Measurements from ENCODE around the gene DIS3L. TPM values are rescaled to one million over a fixed set of nuclear protein-coding genes. Genes with fewer than 3 reads are reported as not detected.

The DIS3L gene
- total and polyA plus RNA-seq, 2 of the 4 experiments (the other 2 are of a cell fraction) = 5.1 to 14.5 TPM

DNA sequence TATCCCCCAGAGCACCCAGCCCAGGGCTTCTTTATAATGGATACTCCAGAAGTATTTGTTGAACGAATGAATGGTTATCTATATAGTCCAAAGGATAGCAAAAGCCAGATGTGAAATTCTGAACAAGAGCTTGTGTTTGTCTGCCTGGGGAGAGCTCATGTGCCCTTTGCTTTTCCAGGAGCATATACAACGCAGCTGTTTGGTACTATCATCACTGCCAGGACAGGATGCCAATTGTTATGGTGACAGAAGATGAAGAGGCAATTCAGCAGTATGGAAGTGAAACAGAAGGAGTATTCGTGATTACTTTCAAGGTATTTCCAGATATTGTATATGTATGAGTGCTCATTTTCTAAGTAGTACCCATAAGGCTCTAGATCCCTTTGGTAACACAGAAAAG is 15.2 kb downstream of the DIS3L start:
- dilution Hi-C loops (cut with HindIII; ENCODE audit: low sequenced_read_pairs, unreplicated experiment) (loop anchor here (25.0 kb wide), 1 partner anchor 104 kb away; no protein-coding TSS in a partner anchor), intact Hi-C loops (cut with micrococcal nuclease) (no loop called here), in situ Hi-C loops (cut with MboI; ENCODE audit: low sequenced_read_pairs) (no loop called here)
- Histone ChIP-seq H3K18ac (ENCODE audit: low read depth, low read length) (no peak overlapping the region), H2BK120ac (ENCODE audit: low read depth, low read length) (no peak overlapping the region), H3K4me2 (ENCODE audit: low read depth, low read length) (no peak overlapping the region), H4K91ac (ENCODE audit: insufficient read depth, low read depth, low read length) (no peak overlapping the region), H2BK20ac (ENCODE audit: low read depth, low read length) (no peak overlapping the region), H3K4me1 (ENCODE audit: control insufficient read depth, insufficient read depth, low read length) (no peaks in the 10 kb centered on the region), H2BK15ac (ENCODE audit: low read depth, low read length) (no peak overlapping the region), H2AK9ac (replicated peaks; ENCODE audit: low read depth, low read length, poor library complexity) (no peak overlapping the region), H3K4me3 (ENCODE audit: insufficient read depth, low read depth, low read length) (no peak overlapping the region), H2AFZ (replicated peaks; ENCODE audit: low read length, poor library complexity) (no peak overlapping the region), H3K4ac (ENCODE audit: low read depth, low read length) (no peak overlapping the region), H4K5ac (ENCODE audit: low read depth, low read length) (no peak overlapping the region), H2AK5ac (ENCODE audit: low read depth, low read length) (no peak overlapping the region), H3K36me3 (ENCODE audit: control insufficient read depth, insufficient read depth, low read length) (peaks cover 16% of the 10 kb centered on the region), H4K8ac (ENCODE audit: low read depth in 2 of 2, low read length in 2 of 2) (no peak overlapping the region), H3K27me3 (ENCODE audit: control insufficient read depth, insufficient read depth, low read length) (no peaks in the 10 kb centered on the region), H2BK5ac (ENCODE audit: low read depth, low read length, poor library complexity, severe bottlenecking) (no peak overlapping the region), H3K23ac (ENCODE audit: low read depth, low read length) (no peak overlapping the region), H4K20me1 (ENCODE audit: insufficient read depth, low read length) (no peaks in the 10 kb centered on the region), H3K56ac (ENCODE audit: extremely low read depth, insufficient read depth, low read length) (no peak overlapping the region), H3K9me1 (ENCODE audit: insufficient read depth, low read length) (no peaks in the 10 kb centered on the region; the same call in 1 of the 2 replicates), H3K79me1 (ENCODE audit: low read depth in 1 of 2, low read length in 2 of 2) (no peaks in the 10 kb centered on the region), H3K9me3 (ENCODE audit: control insufficient read depth, insufficient read depth, low read length) (no peaks in the 10 kb centered on the region), H3K27ac (ENCODE audit: insufficient read depth, low read length) (no peak overlapping the region), H3K14ac (replicated peaks; ENCODE audit: low read depth, low read length) (no peak overlapping the region), H3K9ac (ENCODE audit: low read depth, low read length) (no peak overlapping the region)
- WGBS, 2 experiments (ENCODE audit: extremely low coverage in 2 of 2, insufficient read length in 1 of 2) = 100% methylated on average over 1 of the region's 3 CpGs; no CpG with 5 or more reads in 1 of the 2 experiments
- CTCF ChIA-PET = interaction anchor here (0.6 kb wide), 1 partner anchor 21 kb away, joined by 10 read pairs; no protein-coding TSS in a partner anchor
- BruUV-seq (replicated peaks) = no TSS peak
- ATAC-seq (ENCODE audit: low read depth) (no peak), DNase-seq (no peak)
- no peak for TF ChIP-seq USF2 (IDR thresholded peaks at IDR 0.05; ENCODE audit: low read depth, low read length)
- no peak for TF ChIP-seq SMC3 (IDR thresholded peaks at IDR 0.05; ENCODE audit: low read depth, low read length)
- no peak for TF ChIP-seq FOS (IDR thresholded peaks at IDR 0.05; ENCODE audit: low read depth, low read length)
- TF ChIP-seq NFE2L2 (IDR thresholded peaks at IDR 0.05; ENCODE audit: low read depth, low read length) = no peak
- no peak for TF ChIP-seq CEBPB (IDR thresholded peaks at IDR 0.05; ENCODE audit: low read depth, low read length)
- no peak for TF ChIP-seq MAFK (IDR thresholded peaks at IDR 0.05; ENCODE audit: low read depth, low read length)
- TF ChIP-seq POLR2A (IDR thresholded peaks at IDR 0.05; ENCODE audit: low read depth, low read length) = no peak
- TF ChIP-seq RAD21 (IDR thresholded peaks at IDR 0.05; ENCODE audit: low read length) = no peak
- TF ChIP-seq, protein P1, sequence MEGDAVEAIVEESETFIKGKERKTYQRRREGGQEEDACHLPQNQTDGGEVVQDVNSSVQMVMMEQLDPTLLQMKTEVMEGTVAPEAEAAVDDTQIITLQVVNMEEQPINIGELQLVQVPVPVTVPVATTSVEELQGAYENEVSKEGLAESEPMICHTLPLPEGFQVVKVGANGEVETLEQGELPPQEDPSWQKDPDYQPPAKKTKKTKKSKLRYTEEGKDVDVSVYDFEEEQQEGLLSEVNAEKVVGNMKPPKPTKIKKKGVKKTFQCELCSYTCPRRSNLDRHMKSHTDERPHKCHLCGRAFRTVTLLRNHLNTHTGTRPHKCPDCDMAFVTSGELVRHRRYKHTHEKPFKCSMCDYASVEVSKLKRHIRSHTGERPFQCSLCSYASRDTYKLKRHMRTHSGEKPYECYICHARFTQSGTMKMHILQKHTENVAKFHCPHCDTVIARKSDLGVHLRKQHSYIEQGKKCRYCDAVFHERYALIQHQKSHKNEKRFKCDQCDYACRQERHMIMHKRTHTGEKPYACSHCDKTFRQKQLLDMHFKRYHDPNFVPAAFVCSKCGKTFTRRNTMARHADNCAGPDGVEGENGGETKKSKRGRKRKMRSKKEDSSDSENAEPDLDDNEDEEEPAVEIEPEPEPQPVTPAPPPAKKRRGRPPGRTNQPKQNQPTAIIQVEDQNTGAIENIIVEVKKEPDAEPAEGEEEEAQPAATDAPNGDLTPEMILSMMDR (conservative IDR thresholded peaks at IDR 0.05; ENCODE audit: low read depth, low read length) = no peak
- no peak for TF ChIP-seq ELK1 (IDR thresholded peaks at IDR 0.05; ENCODE audit: borderline replicate concordance, low read depth, low read length)
- TF ChIP-seq RFX5 (IDR thresholded peaks at IDR 0.05; ENCODE audit: low read depth, low read length) = no peak
- no peak for TF ChIP-seq RCOR1 (IDR thresholded peaks at IDR 0.05; ENCODE audit: insufficient replicate concordance, low read length)
- TF ChIP-seq MXI1 (IDR thresholded peaks at IDR 0.05; ENCODE audit: borderline replicate concordance, low read depth, low read length) = no peak
- TF ChIP-seq MAZ (IDR thresholded peaks at IDR 0.05; ENCODE audit: borderline replicate concordance, low read depth, low read length) = no peak
- TF ChIP-seq BHLHE40 (IDR thresholded peaks at IDR 0.05; ENCODE audit: low read depth, low read length) = no peak
- POLR2A ChIA-PET (ENCODE audit: unreplicated experiment) = no interaction called here

Measured in IMR-90 (cell line).